Activated T-cell treated with anti-CD3 and anti-CD28 coated beads, Interleukin-2, amount 50 U/mL, for 48 hours (primary cell): Measurements from ENCODE around the gene MARK1.

Experiments
- DNase-seq, 2 experiments: peaks; one replicate each; pipeline ENCODE4 v3.0.0-alpha.2; 2020

Gene MARK1

GRCh38 chr1:220692436-220693228, 164.7 kb downstream of the MARK1 start:
- no peak for DNase-seq

GRCh38 chr1:220694866-220695382, 167.0 kb downstream of the MARK1 start:
- no peak for DNase-seq

- no peak for DNase-seq
Observed at GRCh38 chr1:220695426-220695825, 167.5 kb downstream of the MARK1 start.

GRCh38 chr1:220696226-220696862, 168.4 kb downstream of the MARK1 start:
- no peak for DNase-seq

DNA sequence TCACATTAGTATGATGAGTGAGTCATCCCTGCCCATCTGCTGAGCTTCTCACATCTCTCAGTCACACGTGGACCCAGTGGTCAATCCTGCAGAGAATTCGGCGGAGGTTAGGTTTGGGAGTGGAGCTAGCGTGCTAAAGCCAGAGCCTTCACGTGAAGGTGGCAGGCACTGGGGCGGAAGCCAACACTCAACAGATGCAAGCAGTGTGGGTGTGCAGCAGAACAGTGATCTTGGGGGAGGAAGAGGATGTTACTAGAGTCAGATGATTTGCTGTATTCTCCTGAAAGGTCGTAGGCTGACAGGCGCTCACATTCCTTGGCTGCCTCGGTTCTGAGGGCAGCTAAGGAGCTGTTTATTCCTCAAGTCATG, 168.9 kb downstream of the MARK1 start:
- DNase-seq, result no peak

GRCh38 chr1:220697326-220697725, 169.4 kb downstream of the MARK1 start:
- no peak for DNase-seq

DNA sequence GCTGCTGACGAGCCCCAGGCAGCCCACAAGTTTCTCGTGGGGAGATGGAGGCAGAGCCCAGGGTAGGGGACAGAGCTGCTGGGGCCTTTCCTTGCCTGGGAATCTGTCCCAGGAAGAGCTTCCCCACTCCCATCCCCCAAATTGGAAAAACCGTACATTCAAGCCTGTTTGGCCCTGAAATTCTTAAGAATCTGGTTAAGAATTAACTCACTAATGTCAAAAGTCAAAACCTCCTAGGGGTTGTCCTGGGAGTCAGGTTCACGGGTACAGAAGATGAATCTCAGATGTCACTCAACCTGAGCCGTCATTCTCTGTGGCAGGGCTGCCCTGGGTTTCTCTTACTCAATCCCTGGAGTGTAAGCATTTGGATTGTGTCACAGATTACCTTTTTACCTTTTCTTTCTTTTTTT, 170.7 kb downstream of the MARK1 start:
- no peak for DNase-seq

DNA sequence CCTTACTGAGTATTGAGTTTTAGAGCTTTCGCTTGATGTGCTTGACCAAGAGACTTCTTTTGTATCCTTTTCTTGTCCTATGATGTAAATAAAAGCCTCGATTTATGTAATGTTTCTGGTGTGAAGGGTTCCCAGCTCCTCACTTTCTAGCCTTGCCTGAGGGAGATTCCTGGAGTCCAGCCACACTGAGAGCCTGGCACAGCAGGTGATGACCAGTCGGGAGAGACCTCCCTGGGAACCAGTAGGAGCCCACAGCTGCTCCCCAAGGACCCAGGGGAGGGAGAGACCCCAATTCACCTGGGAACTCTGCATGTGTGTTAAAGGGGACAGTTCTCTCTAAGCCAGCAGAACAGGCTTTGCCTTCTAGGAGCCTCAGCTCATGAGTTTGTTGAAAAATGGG, 171.1 kb downstream of the MARK1 start:
- DNase-seq, result no peak

DNA sequence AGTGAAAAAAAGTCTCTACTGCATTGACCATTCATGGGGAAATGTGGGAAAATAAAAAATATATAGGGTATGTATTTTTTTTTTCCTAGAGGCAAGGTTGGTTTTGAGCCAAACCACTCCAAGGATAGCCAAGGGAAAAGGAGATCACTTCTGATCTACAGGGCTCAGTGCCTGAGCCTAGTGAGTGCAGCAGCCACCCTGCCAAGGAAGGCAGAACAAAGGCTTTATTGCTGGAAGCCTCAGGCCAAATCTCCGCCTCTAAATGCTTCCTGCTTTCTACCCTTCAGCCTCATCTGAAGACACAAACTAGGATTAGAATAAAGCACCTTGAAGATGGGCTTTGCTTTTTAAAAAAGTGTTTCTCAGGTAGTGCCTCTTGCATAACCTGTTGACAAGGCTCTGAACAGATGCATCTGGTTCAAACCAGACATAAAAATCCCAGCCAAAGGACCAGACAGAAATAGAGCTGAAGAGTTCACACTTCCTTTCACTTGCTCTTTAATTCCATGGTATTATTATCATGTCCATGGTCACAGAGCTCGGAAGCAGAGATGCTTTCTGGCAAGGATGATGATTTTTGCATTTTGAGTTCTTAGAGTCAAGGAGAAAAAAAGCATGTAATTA, 172.7 kb downstream of the MARK1 start:
- no peak for DNase-seq

- no peak for DNase-seq
Observed at GRCh38 chr1:220701974-220702373, 174.0 kb downstream of the MARK1 start.

GRCh38 chr1:220702733-220703270, 174.9 kb downstream of the MARK1 start:
- DNase-seq, result no peak

- DNase-seq, result no peak
Observed at GRCh38 chr1:220703305-220703704, 175.4 kb downstream of the MARK1 start.

GRCh38 chr1:220705782-220706181, 177.8 kb downstream of the MARK1 start:
- no peak for DNase-seq

DNA sequence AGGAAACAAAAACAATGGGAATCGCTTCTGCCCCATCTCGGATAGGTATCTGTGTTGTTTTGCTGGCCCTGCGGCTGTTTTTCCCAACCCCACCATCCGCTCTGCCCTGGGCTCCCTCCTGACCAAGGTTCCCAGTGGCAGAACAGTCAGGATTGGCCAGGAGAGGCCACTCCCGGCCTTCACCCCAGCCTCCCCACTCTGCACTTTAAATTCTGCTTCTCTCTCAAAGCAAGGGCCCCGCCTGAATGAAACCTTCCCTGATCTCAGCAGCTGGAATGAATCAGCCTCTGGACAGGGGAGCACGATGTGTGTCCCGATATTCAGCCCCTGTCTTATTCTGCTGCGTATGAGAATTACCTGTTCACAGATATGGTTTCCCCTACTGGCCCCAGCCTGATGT, 178.5 kb downstream of the MARK1 start:
- no peak for DNase-seq

GRCh38 chr1:220707160-220707559, 179.2 kb downstream of the MARK1 start:
- no peak for DNase-seq

GRCh38 chr1:220708244-220708643, 180.3 kb downstream of the MARK1 start:
- DNase-seq, result no peak

DNA sequence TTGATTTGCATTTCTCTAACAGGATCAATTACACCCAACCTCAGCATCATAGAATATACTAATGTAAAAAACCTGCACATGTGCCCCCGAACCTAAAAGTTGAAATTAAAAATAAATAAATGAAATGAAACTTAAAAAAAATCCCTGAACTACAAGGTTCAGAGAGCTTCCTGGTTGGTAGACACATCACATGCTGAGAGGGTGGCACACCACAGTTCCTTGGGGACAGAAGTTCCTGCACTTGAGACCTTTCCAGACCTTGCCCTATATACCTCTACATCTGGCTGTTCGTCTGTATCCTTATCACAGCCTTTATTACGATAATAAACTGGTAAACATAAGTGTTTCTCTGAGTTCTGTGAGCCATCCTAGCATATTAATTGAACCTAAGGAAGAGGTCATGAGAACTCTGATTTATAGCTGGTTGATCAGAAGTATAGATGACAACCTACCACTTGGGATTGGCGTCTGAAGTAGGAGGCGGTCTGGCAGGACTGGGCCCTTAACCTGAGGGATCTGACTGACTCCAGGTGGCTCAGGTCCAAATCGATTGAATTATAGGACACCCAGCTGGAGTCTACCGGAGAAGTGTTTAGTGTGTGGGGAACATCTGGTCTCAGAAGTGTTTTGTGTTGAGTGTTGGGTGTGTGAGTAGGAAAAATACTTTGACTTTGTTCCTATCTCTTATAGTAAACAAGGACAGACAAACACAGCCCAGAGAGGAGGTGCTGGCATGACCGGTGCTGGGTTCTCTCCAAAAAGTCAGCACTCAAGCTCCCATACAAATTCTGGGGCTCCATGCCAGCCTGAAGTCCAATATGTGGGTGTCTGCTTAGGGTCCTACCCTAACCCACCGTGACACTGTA, 181.2 kb downstream of the MARK1 start:
- DNase-seq, result no peak

DNA sequence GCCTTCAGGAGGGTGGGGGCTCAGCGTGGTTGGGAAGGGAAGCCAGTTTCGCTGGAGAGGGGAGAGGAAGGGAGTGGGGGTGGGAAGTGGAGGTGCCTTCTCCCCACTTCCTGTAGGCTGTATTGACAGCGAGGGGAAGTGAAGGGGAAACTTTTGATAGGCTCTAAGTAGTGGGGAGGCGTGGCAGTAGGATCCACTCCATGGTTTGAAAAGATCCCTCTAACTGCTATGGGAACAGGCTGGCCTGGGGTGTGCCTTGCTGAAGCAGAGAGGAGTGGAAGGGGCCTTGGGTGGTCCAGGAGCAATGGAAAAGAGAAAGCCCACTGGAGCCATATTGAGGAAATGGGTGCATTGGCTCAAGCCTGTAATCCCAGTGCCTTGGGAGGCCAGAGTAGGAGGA, 182.4 kb downstream of the MARK1 start:
- no peak for DNase-seq

DNA sequence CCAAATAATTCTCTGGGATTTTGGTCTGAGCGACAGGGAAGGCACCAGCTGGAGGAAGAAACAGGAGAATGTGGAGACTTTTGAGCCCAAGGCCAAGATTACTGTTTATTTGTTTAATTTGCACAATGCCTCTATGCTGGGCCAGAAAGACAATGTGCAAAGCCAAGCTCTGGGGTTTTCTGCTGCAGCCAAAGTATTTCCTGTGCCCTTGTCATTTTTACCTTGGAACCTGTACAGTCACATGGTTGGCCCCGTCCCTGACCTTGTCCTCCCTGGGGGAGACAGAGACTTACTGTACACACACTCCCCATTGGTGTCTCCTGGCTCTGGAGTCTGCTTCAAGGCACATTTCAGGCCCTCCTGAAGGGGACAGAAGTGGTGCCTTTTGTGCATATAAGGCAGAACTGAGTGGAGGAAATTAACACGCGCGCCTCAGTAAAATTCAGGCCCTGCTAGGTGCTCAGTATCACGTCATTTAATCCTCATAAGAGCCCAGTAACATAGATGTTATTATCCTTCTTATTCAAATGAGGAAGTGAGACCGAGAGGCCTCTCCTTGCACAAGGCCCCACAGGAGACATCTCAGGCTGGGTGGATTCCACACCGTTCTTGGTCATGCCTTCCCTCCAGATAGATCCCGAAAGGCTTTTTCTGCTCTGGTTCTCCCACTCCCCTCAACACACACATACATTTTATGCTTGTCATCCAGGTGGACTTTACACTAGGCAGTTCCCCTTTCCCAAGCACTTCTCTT, 183.3 kb downstream of the MARK1 start:
- no peak for DNase-seq
